Mammary epithelial cell (primary cell): ENCODE results near the gene LRRC59.

Experiments used
- CTCF ChIP-seq, 2 donors: IDR thresholded peaks in 1 of 2; conservative IDR thresholded peaks in 1 of 2; 2 replicates each; pipeline ENCODE4 v1.5.1; 2011 to 2012; ENCODE audit warnings: inconsistent platforms in 2 of 2, low read length in 2 of 2, mild to moderate bottlenecking in 2 of 2, control low read depth in 1 of 2, low read depth in 1 of 2; ENCODE audit not compliant: insufficient read depth in 1 of 2; ENCODE audit errors: extremely low read depth in 1 of 2
- EZH2 ChIP-seq: IDR thresholded peaks from 2 replicates; pipeline ENCODE4 v1.6.1; 2012; ENCODE audit warnings: low read length, inconsistent platforms, borderline replicate concordance

DNA sequence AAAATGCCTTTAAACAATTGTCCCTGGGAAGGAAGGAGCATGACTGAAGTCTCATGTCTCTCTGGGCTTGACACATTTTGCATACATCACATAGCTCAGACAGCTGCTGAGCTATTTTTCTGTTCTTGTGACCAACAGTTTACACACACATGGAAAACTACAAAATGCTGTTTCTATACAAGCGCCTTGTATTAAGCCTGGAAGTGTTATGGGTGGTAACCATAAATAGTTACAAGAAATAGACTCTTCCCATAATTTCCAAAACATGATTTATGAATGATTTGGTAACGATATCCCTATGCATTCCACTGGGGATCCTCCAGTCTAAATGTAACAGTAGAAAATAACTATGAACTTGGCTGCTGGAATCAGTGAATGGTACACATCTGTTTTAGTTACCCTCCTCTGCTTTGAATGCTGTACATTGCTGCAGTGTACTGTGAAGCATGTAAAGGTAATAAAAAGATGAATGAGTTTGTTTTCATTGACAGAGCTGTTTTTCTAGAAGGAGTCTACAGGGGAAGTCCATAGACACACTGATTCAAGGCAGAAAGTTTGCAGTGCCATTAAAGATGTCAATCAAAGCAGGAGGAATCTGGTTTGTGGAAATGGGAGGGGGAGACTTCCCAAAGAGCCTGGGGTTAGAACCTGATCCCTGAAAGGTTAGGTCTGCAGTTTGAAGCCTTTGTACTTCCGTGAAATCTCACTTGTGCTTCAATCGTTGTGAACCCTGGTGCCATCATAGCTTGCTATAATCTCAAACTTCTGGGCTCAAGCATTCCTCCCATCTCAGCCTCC is 33.7 kb upstream of the LRRC59 start:
- no peak for TF ChIP-seq EZH2
- TF ChIP-seq CTCF (conservative IDR thresholded peaks at IDR 0.05 in 1 of 2, IDR thresholded peaks at IDR 0.05 in 1 of 2; ENCODE audit: extremely low read depth in 1 of 2, insufficient read depth in 1 of 2, low read depth in 1 of 2, low read length in 2 of 2): no peak
